ENCODE data around the gene SPC24. TPM values are rescaled to one million over a fixed set of nuclear protein-coding genes. Genes with fewer than 3 reads are reported as not detected.
"Not testable (repeated sequence)": the region's sequence is repeated elsewhere in the genome, so short reads cannot be mapped to it uniquely, and the experiment has no call there.

The SPC24 gene
- total and polyA plus RNA-seq, 4 donors, result 12.2 to 32.9 (median 17.3) TPM

GRCh38 chr19:11103667-11104066 is 51.9 kb downstream of the SPC24 start:
- not testable (repeated sequence) for DNase-seq (ENCODE audit: low read depth in 4 of 6, low spot score in 6 of 6); H3K27me3 ChIP-seq (ENCODE audit: control insufficient read depth, insufficient read depth, low read length); H3K4me1 ChIP-seq (ENCODE audit: control insufficient read depth, insufficient read depth, low read length); H3K9me3 ChIP-seq (ENCODE audit: control insufficient read depth, insufficient read depth, low read length); H3K27ac ChIP-seq (ENCODE audit: low read depth, low read length); H3K4me3 ChIP-seq (ENCODE audit: low read depth, low read length)
- 95% methylated on average over 8 of the region's 10 CpGs for WGBS (ENCODE audit: insufficient coverage)
- H3K36me3 ChIP-seq (ENCODE audit: control insufficient read depth, insufficient read depth, low read length), result peaks cover 76% of the 10 kb centered on the region

DNA sequence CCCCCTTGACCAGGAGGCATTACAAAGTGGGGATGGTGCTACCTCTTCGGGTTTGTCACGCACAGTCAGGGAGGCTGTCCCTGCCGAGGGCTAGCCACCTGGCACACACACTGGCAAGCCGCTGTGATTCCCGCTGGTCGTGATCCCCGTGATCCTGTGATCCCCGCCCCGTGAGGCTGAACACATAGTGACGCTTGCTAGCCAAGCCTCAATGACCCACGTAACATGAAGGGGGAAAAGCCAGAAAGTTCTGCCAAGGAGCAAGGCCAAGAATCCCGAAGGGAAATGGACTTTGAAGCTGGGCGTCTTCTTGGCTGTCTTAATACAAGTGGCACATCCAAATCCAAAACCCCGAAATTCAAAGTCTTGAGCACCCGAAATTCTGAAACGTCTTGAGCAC is 52.6 kb downstream of the SPC24 start:
- Histone ChIP-seq H3K9me3 (ENCODE audit: control insufficient read depth, insufficient read depth, low read length) (peaks cover 3% of the 10 kb centered on the region), H3K27ac (ENCODE audit: low read depth, low read length) (no peak overlapping the region), H3K27me3 (ENCODE audit: control insufficient read depth, insufficient read depth, low read length) (no peaks in the 10 kb centered on the region), H3K4me3 (ENCODE audit: low read depth, low read length) (no peak overlapping the region), H3K4me1 (ENCODE audit: control insufficient read depth, insufficient read depth, low read length) (no peaks in the 10 kb centered on the region), H3K36me3 (ENCODE audit: control insufficient read depth, insufficient read depth, low read length) (peaks cover 72% of the 10 kb centered on the region)
- WGBS (ENCODE audit: insufficient coverage), result 86% methylated on average over 15 of the region's 16 CpGs
- DNase-seq (ENCODE audit: low read depth in 4 of 6, low spot score in 6 of 6), result no peak

- no peak overlapping the region for H3K4me3 ChIP-seq (ENCODE audit: low read depth, low read length)
- H3K9me3 ChIP-seq (ENCODE audit: control insufficient read depth, insufficient read depth, low read length), result peaks cover 3% of the 10 kb centered on the region
- no peak for DNase-seq (ENCODE audit: low read depth in 4 of 6, low spot score in 6 of 6)
- peaks cover 7% of the 10 kb centered on the region for H3K4me1 ChIP-seq (ENCODE audit: control insufficient read depth, insufficient read depth, low read length)
- no peak overlapping the region for H3K27ac ChIP-seq (ENCODE audit: low read depth, low read length)
- no peaks in the 10 kb centered on the region for H3K27me3 ChIP-seq (ENCODE audit: control insufficient read depth, insufficient read depth, low read length)
- 100% methylated on average over 3 of the region's 5 CpGs for WGBS (ENCODE audit: insufficient coverage)
- H3K36me3 ChIP-seq (ENCODE audit: control insufficient read depth, insufficient read depth, low read length), result peaks cover 61% of the 10 kb centered on the region
Observed at GRCh38 chr19:11101057-11101456, 54.5 kb downstream of the SPC24 start.

- peaks cover 61% of the 10 kb centered on the region for H3K36me3 ChIP-seq (ENCODE audit: control insufficient read depth, insufficient read depth, low read length)
- H3K4me1 ChIP-seq (ENCODE audit: control insufficient read depth, insufficient read depth, low read length), result peaks cover 10% of the 10 kb centered on the region
- DNase-seq (ENCODE audit: low read depth in 4 of 6, low spot score in 6 of 6), result no peak
Observed at GRCh38 chr19:11100049-11100448, 55.5 kb downstream of the SPC24 start.

DNA sequence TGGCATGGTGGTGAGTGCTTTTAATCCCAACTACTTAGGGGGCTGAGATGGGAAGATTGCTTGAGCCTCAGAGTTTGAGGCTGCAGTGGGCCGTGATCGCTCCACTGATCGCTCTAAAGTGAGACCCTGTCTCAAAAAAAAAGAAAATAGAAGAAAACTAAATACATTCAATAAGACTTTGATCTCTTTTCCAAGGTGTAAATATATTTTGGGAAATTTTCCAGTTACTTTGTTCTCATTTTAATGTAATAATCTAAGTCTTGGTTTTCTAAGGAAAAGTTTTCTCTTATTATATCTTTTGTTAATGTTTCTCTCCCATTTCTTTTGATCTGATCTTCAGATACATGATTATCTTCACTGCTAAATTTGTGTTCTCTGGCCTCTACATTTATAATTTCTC is 56.7 kb downstream of the SPC24 start:
- WGBS (ENCODE audit: insufficient coverage), result no CpG with 5 or more reads among the region's 3 CpGs
- peaks cover 63% of the 10 kb centered on the region for H3K36me3 ChIP-seq (ENCODE audit: control insufficient read depth, insufficient read depth, low read length)
- H3K4me1 ChIP-seq (ENCODE audit: control insufficient read depth, insufficient read depth, low read length), result peaks cover 19% of the 10 kb centered on the region
- DNase-seq (ENCODE audit: low read depth in 4 of 6, low spot score in 6 of 6), result no peak
- H3K9me3 ChIP-seq (ENCODE audit: control insufficient read depth, insufficient read depth, low read length), result peaks cover 3% of the 10 kb centered on the region
- no peak overlapping the region for H3K27ac ChIP-seq (ENCODE audit: low read depth, low read length)
- H3K27me3 ChIP-seq (ENCODE audit: control insufficient read depth, insufficient read depth, low read length), result no peaks in the 10 kb centered on the region
- no peak overlapping the region for H3K4me3 ChIP-seq (ENCODE audit: low read depth, low read length)

More at GRCh38 chr19:11100049-11100448, 55.5 kb downstream of the SPC24 start:
- Histone ChIP-seq H3K9me3 (ENCODE audit: control insufficient read depth, insufficient read depth, low read length) (peaks cover 3% of the 10 kb centered on the region), H3K27me3 (ENCODE audit: control insufficient read depth, insufficient read depth, low read length) (no peaks in the 10 kb centered on the region), H3K4me3 (ENCODE audit: low read depth, low read length) (no peak overlapping the region), H3K27ac (ENCODE audit: low read depth, low read length) (no peak overlapping the region)
- WGBS (ENCODE audit: insufficient coverage), result 90% methylated on average over 4 of the region's 12 CpGs

DNA sequence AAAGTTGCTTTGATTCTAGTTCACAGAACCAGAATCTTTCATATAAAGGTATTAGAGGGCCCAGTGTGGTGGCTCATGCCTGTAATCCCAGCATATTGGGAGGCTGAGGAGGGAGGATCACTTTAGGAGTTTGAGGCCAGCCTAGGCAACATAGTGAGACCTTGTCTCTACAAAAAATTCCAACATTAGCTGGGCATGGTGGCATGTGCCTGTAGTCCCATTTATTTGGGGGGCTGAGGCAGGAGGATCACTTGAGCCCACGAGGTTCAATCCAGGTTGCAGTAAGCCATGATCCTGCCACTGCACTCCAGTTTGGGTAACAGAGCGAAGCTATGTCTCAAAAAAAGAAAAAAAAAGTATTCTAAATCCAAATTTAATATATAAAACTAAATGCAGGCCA is 57.3 kb downstream of the SPC24 start:
- H3K4me3 ChIP-seq (ENCODE audit: low read depth, low read length), result no peak overlapping the region
- no peaks in the 10 kb centered on the region for H3K27me3 ChIP-seq (ENCODE audit: control insufficient read depth, insufficient read depth, low read length)
- peaks cover 60% of the 10 kb centered on the region for H3K36me3 ChIP-seq (ENCODE audit: control insufficient read depth, insufficient read depth, low read length)
- no peak for DNase-seq (ENCODE audit: low read depth in 4 of 6, low spot score in 6 of 6)
- H3K9me3 ChIP-seq (ENCODE audit: control insufficient read depth, insufficient read depth, low read length), result peaks cover 3% of the 10 kb centered on the region
- H3K27ac ChIP-seq (ENCODE audit: low read depth, low read length), result no peak overlapping the region
- WGBS (ENCODE audit: insufficient coverage), result no CpG with 5 or more reads among the region's 2 CpGs
- H3K4me1 ChIP-seq (ENCODE audit: control insufficient read depth, insufficient read depth, low read length), result peaks cover 24% of the 10 kb centered on the region

- not testable (repeated sequence) for DNase-seq (ENCODE audit: low read depth in 4 of 6, low spot score in 6 of 6); H3K27ac ChIP-seq (ENCODE audit: low read depth, low read length); H3K4me3 ChIP-seq (ENCODE audit: low read depth, low read length); H3K9me3 ChIP-seq (ENCODE audit: control insufficient read depth, insufficient read depth, low read length); H3K27me3 ChIP-seq (ENCODE audit: control insufficient read depth, insufficient read depth, low read length)
- Histone ChIP-seq H3K36me3 (ENCODE audit: control insufficient read depth, insufficient read depth, low read length) (peaks cover 51% of the 10 kb centered on the region), H3K4me1 (ENCODE audit: control insufficient read depth, insufficient read depth, low read length) (peaks cover 34% of the 10 kb centered on the region)
- WGBS (ENCODE audit: insufficient coverage), result no CpG with 5 or more reads among the region's 6 CpGs
Observed at GRCh38 chr19:11097367-11097766, 58.2 kb downstream of the SPC24 start.

- H3K4me3 ChIP-seq (ENCODE audit: low read depth, low read length), result no peak overlapping the region
- peaks cover 42% of the 10 kb centered on the region for H3K4me1 ChIP-seq (ENCODE audit: control insufficient read depth, insufficient read depth, low read length)
- peak overlapping the region; percentile 64 for H3K27ac ChIP-seq (ENCODE audit: low read depth, low read length)
- WGBS (ENCODE audit: insufficient coverage), result 54% methylated on average over 5 of the region's 10 CpGs
- H3K9me3 ChIP-seq (ENCODE audit: control insufficient read depth, insufficient read depth, low read length), result peaks cover 3% of the 10 kb centered on the region
- peaks cover 41% of the 10 kb centered on the region for H3K36me3 ChIP-seq (ENCODE audit: control insufficient read depth, insufficient read depth, low read length)
- DNase-seq (ENCODE audit: low read depth in 4 of 6, low spot score in 6 of 6), result peak in 2 of 6 donors; percentile 43 to 95
- no peaks in the 10 kb centered on the region for H3K27me3 ChIP-seq (ENCODE audit: control insufficient read depth, insufficient read depth, low read length)
Observed at GRCh38 chr19:11096210-11096841, 59.3 kb downstream of the SPC24 start.
